Endothelial cell (in vitro differentiated cells): Measurements from ENCODE around the gene TNC. TPM values are rescaled to one million over a fixed set of nuclear protein-coding genes. Genes with fewer than 3 reads are reported as not detected.

Experiments
- DNase-seq: peaks from one replicate; pipeline ENCODE4 v3.0.0; 2021; ENCODE audit warnings: low spot score
- H3K27ac Mint-ChIP-seq: one replicate; pipeline ENCODE4 v1.8.0; 2021; ENCODE audit warnings: mixed read lengths, inconsistent platforms; ENCODE audit not compliant: unreplicated experiment
- H3K27me3 Mint-ChIP-seq: one replicate; pipeline ENCODE4 v1.8.0; 2021; ENCODE audit warnings: mild to moderate bottlenecking, moderate library complexity, mixed read lengths, inconsistent platforms; ENCODE audit not compliant: unreplicated experiment
- H3K36me3 Mint-ChIP-seq: one replicate; pipeline ENCODE4 v1.8.0; 2021; ENCODE audit warnings: mild to moderate bottlenecking, low read depth, mixed read lengths, inconsistent platforms; ENCODE audit not compliant: unreplicated experiment
- H3K4me1 Mint-ChIP-seq: one replicate; pipeline ENCODE4 v1.8.0; 2021; ENCODE audit warnings: mild to moderate bottlenecking, mixed read lengths, inconsistent platforms; ENCODE audit not compliant: unreplicated experiment
- H3K4me3 Mint-ChIP-seq: one replicate; pipeline ENCODE4 v1.8.0; 2021; ENCODE audit warnings: mild to moderate bottlenecking, mixed read lengths, inconsistent platforms; ENCODE audit not compliant: unreplicated experiment
- H3K9me3 Mint-ChIP-seq: one replicate; pipeline ENCODE4 v1.8.0; 2021; ENCODE audit warnings: mixed read lengths, inconsistent platforms; ENCODE audit not compliant: unreplicated experiment
- CTCF ChIP-seq: fragments of 200-600 bp; sonication (generic); IDR thresholded peaks from one replicate; pipeline ENCODE4 v1.5.0; 2021; ENCODE audit warnings: antibody characterized with exemption; ENCODE audit not compliant: unreplicated experiment
- long read RNA-seq: library from polyadenylated mRNA; unstranded; transcript quantifications from one replicate; pipeline ENCODE4 v2.0.0, GENCODE V29; 2020; ENCODE audit not compliant: unreplicated experiment
- total RNA-seq: library from RNA; stranded (reverse); fragmentation: NEBNext Ultra II Directional; extraction: Animal tissue kit (Norgen Biotek cat#: 25700); gene quantifications from one replicate; pipeline ENCODE4 v1.2.1, GENCODE V29; 2021; ENCODE audit not compliant: unreplicated experiment

TNC gene
- 10.1 TPM for total RNA-seq
- long read RNA-seq = 0 reads

- no peak for TF ChIP-seq CTCF
- Mint-ChIP-seq H3K36me3 (no peaks in the 10 kb centered on the region), H3K4me1 (peaks cover 3% of the 10 kb centered on the region), H3K9me3 (no peaks in the 10 kb centered on the region), H3K4me3 (peak within 1 kb of the TSS; percentile 86), H3K27me3 (no peaks in the 10 kb centered on the region), H3K27ac (peak within 1 kb of the TSS; percentile 36)
- peak; percentile 26 for DNase-seq
These were observed at the start of gene TNC for GRCh38 chr9:115117999-115118878. TSS of gene TNC (minus strand) at chr9:115118157. CDS start at chr9:115091018, 27,139 bp downstream.

- no peaks in the 10 kb centered on the region for H3K36me3 Mint-ChIP-seq
- TF ChIP-seq CTCF = no peak
- no peak overlapping the region for H3K4me3 Mint-ChIP-seq
- H3K27me3 Mint-ChIP-seq = peaks cover 3% of the 10 kb centered on the region
- no peaks in the 10 kb centered on the region for H3K9me3 Mint-ChIP-seq
- no peaks in the 10 kb centered on the region for H3K4me1 Mint-ChIP-seq
- H3K27ac Mint-ChIP-seq = no peak overlapping the region
- DNase-seq = no peak
These were observed 49.2 kb upstream of the TNC start for GRCh38 chr9:115167175-115167574.

- H3K27ac Mint-ChIP-seq = no peak overlapping the region
- H3K9me3 Mint-ChIP-seq = no peaks in the 10 kb centered on the region
- H3K4me1 Mint-ChIP-seq = no peaks in the 10 kb centered on the region
- H3K4me3 Mint-ChIP-seq = no peak overlapping the region
- H3K36me3 Mint-ChIP-seq = no peaks in the 10 kb centered on the region
- TF ChIP-seq CTCF = no peak
- no peak for DNase-seq
- peaks cover 3% of the 10 kb centered on the region for H3K27me3 Mint-ChIP-seq
These were observed 47.3 kb upstream of the TNC start for GRCh38 chr9:115165233-115165632.

- Mint-ChIP-seq H3K4me1 (no peaks in the 10 kb centered on the region), H3K27ac (no peak overlapping the region)
- DNase-seq = no peak
These were observed 46.6 kb upstream of the TNC start for GRCh38 chr9:115164511-115164974.

More at GRCh38 chr9:115164511-115164974, 46.6 kb upstream of the TNC start:
- Mint-ChIP-seq H3K4me3 (no peak overlapping the region), H3K36me3 (no peaks in the 10 kb centered on the region), H3K9me3 (no peaks in the 10 kb centered on the region), H3K27me3 (peaks cover 3% of the 10 kb centered on the region)
- no peak for TF ChIP-seq CTCF
